T1000 (cell line): Measurements from ENCODE around the gene EHD1.

Experiments used
- DNase-seq: peaks from one replicate; lab custom pipeline; 2025; ENCODE audit warnings: mixed read lengths; lab: John Stamatoyannopoulos, UW

The EHD1 gene

DNA sequence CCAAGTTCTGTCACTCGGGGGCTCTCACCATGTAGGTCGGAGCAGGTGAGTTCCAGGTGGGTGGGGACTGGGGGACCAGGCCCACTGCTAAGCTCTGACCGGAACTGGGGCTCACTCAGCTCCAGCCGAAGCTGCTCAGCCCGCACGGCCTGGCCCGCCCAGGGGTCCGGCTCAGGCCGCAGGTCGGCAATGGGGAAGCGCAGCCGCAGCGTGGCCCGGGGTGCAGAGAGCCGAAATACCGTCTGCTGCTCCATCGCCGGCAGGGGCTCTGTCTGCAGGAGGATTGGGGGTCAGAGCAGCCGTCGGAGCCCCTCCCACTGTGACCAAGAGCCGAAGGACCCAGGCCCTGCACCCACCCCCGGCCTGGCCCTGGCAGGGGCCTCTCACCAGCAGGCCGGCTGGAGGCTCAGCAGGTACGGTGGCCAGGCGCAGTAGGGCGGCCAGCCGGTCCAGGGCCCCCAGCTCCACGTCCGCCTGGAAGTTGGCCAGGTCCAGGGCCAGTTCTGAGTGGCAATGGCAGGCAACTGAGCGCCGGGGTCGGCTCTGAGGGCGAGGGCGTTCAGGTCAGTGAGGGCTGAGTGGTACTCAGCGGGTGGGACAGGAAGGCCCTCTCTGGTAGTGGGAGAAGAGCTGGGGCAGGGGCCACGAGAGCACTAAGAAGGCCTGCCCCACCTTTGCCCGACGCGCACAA is 31.4 kb upstream of the EHD1 start:
- DNase-seq, result no peak

DNA sequence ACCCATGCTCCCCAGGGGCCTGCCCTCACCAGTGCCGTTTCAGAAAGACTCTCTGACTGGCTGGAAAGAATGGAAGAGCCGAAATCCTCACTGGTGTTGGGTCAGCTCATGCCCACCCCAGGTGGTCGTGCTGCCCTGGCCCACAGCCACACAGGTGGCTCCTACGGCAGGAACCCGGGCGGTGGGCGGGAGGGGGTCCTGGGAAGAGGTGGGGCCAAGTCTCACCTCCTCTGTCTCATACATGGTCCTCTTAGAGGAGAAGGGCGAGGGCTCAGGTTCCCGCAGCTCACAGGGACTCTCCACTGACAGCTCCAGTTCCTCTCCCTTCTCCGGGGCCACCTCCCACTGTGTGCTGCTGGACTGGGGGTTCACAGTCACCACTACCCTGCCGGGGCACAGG is 30.3 kb upstream of the EHD1 start:
- DNase-seq, result no peak

DNA sequence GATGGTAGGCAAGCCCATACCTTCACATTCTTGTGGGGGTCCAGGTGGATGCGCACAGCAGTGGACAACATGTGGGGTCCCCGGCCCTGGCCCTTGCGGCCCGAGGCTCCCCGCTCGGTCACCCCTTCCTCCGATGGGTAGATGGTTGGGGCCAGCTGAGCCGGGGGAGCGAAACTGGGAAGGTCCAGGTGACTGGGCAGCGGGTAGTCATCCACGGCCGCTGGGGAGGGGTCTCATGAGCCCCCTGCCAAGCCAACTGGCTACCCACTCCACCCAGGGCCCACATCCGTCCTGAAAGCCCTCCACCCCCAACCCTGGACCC is 27.9 kb upstream of the EHD1 start:
- no peak for DNase-seq

DNA sequence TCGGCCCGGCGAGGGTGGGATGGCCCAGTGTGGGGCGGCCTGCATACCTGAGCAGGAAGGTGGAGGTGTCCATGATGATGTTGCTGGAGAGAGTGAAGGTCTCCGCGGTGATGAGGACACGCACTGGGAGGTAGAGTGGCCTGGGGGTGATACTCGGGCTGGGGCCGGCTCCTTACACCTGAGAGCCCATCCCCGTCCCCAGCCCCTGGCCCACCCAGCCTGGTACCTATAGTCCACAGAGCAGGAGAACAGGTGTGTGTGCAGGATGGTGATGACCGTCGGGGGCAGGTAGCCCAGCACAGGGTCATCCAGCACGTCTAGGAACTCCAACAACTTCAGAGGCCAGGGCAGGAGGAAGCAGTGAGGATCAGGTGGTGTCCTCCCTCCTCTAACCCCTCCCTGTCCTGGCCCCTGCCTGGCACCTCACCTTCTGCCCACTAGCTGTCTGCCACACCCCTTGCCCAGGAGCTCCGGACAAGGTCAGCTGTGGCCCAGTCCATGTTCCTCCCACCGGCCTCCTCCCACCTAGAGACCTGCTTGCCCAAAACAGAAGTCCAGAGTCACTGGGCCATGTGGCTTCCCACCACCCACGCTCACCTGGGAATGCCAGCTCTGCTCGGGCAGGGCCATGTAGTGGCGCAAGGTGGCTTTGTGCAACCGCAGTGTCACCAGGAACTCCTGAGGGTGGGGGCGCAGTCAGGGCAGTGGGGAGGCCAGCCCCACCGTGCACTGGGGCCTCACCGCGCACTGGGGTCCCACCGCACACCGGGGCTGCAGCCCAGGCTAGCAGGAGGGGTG is 27.3 kb upstream of the EHD1 start:
- DNase-seq, result no peak

DNA sequence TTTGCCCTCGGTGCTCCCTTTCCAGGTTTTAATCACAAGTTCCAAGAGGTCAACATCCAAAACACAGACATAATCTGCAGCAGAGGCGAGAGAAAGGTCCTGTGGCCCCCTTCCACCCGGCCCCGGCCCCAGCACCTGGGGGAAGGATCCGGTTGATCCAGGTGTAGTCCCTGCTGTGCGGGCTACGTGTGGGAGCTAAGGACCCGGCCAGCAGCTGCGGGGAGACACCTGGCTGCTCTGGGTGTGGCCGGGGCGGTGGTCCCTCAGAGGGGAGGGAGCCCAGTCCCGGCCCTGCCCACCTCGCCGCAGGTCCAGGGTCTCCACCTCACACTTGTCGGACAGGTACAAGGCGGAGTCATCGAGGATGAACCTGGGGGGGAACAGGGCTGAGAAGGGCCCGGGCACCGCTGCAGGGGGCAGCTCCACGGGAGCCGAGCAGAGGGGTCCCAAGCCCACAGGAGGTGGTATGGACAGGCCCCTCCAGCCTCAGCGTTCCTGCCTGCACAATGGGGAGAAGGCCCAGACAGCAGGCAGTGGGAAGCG is 24.9 kb upstream of the EHD1 start:
- no peak for DNase-seq

DNA sequence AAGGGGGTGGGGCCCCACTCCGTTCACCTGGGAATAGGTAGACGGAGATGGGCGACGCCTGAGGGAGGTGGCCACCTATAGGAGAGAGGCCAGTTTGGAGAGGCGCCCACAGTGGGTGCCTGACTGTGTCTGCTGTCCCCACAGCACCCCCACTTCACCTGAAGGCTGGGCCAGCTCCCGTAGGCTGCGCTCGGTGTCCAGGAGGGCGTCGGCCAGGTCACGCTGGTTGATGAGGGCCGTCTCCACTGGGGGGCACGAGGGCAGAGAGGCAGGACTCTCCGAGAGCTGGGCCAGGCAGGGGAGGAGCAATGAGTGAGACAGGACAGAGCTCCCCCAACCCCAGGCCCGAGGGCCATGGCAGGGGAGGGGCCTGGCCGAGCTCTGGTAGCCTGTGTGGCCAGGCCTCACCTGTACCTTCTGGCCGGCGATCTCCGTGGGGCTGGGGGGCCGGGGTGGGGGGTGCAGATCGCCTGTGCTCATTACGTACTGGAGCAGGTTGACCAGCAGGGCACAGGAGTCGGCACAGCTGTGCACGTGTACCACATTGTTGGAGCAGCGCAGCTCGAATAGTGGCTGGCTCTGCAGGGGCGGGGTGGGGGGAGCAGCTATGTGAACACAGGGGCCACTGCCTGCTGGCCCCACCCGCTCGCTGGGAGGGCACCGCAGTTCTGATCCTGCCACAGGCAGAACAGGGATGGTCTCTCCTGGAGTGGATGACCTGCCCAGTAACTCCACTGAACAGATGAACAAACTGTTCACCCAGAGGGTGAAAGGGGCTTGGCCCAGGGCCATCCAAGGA is 23.9 kb upstream of the EHD1 start:
- no peak for DNase-seq

DNA sequence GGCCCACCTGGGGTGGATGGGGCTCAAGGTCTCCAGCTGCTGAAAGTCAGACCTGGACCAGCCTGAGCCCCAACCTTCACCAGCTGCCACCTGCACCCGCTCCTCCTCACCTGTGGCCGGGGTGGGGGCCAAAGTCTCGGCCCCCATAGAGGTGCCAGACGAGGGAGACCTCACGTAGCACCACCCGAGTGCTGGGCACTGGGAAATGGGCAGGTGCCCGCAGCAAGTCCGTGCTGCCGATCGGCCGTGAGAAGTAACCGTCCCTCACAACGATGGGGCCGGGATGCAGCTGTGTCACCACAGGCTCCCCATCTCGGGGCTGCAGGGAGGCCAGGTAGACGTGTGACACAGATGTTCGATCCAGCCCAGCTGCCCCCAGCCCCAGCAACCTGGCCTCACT is 22.4 kb upstream of the EHD1 start:
- DNase-seq, result no peak

DNA sequence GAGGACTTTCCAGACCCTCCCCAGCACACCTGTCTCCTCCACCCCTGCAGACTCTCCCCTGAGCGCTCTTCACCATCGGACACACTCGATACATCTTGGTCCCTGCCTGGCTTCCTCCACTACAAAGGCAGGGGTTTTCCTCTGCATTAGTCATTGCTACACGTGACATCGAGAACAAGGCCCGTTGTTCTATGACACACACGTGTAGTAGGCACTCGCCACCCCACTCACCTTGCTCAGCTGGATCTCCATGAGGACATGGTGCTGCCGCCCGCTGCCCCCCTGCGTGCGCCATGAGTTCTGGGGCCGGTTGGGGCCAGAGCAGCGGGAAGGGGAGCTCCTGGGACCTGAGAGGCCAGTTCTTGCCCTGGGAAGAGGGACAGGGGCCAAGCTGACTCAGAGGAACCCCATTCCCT is 21.9 kb upstream of the EHD1 start:
- no peak for DNase-seq

DNA sequence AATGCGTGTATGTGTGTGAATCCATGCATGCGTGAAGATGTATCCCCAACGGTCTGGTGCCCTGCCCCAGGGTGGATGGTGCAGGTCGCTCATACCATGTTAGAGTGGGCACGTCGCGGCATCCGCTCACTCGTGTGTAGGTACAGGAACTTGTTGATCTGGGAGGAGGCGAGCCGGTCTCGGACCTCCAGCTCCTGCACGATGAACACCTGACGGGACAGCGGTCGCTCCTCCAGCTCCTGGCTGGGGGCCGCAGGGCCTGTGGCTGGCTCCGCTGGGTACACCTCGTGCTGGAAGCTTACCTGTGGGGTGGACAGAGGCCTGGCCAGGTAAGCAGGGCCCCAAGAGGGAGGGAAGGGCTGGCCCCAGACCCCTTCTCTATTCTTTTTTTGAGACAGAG is 20.1 kb upstream of the EHD1 start:
- no peak for DNase-seq

DNA sequence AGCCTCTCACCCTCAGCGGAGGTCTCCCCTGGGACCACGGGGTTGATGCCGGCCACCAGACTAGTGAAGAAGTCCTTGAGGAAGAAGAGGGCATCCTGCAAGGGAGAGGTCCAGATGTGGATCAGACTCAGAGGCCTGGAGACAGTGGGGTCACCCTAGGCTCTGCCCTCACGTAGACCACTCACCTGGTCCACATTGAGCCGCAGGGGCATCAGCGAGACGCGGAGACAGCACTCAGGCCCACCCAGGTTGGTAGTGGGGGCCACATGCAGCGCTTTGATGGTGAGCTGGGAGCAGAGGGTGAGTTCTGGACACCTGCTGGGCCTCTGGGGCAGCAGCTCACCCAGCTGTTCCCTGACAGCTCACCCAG is 19.6 kb upstream of the EHD1 start:
- no peak for DNase-seq

DNA sequence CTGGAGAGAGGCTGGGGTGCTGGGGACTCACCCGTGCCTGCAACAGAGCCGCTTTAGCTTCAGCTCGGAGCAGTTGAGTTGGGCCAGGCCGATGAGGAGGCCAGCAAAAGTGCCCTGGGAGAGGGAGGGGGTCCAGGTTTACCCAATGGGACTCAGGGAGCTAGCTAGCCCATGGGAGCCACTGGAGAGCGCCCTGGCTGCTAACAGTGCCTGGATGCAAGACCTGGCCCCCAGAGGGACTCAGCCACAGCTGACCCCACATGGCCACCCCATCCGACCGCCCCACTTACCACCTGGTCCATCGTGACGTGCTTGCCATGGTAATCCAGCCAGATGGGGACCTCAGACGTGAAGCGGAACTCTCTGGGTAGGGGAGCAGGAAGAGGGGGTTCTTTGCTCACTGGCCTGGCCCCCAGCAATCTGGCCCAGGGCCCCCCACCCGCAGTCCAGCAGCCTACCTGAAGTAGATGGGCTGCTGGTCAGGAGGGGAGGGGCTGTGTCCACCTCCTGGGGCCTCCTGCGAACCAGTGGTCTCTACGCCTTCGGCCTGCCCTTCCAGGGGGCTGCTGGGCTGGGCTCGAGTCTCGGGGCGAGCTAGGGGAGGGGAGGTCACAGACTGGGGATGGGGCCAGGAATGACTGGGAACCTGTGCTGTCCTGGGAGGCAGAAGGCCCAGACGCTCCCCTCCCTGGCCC is 19.1 kb upstream of the EHD1 start:
- no peak for DNase-seq

DNA sequence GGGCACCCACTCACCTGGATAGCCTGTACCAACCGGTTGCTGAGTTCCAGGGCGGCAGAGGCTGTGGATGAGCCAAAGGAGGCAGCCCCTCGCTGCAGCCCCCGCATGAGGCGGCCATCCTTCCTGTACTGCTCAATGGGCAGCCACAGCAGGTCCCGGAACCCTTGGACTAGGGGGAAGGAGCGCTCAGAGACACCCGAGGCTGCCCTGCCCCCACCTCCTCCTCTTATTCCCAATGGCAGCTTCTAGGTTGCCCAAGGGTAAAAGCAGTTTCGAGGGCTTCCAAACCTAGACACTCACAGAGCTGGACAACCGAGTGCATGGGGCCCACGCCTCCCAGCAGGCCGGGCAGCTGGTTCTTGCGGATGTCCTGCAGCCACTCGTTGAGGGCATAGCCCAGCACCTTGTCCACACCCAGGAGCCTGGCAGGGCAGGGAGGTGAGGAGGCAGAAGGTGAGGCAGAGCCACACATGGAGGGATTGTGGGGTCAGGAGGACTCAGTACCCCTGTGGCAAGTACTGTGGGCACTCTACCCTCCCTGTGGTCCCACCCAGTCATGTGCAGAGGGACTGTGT is 18.1 kb upstream of the EHD1 start:
- no peak for DNase-seq

DNA sequence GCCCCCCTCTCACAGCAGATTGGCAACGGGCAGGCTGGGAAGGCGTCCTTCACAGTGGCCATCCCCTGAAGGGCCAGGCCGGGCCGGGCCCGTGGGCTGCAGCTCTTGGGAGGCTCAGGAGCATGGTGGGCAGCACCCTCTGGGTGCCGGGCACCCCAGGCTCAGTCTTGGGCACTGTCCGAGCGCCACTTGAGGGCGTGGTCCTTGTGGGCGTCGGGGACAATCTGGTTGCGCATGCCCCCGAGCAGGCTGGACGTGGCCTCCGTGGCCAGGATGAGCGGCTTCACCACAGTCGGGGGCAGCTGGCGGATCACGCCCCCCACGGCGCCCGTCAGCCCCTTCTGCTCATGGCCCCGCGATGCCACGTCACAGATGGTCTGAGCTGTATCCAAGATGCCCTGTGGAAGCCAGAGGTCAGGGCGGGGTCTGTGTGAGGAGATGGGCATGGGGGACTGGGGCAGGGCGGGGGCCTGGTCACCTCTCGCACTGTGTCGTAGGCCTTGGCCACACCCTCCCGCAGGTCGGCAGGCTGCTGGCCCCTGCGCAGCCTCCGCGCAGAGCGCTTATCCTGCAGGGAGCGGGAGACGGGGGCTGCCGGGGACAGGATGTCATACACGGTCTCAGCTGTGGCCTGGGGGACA is 16.5 kb upstream of the EHD1 start:
- DNase-seq, result no peak

DNA sequence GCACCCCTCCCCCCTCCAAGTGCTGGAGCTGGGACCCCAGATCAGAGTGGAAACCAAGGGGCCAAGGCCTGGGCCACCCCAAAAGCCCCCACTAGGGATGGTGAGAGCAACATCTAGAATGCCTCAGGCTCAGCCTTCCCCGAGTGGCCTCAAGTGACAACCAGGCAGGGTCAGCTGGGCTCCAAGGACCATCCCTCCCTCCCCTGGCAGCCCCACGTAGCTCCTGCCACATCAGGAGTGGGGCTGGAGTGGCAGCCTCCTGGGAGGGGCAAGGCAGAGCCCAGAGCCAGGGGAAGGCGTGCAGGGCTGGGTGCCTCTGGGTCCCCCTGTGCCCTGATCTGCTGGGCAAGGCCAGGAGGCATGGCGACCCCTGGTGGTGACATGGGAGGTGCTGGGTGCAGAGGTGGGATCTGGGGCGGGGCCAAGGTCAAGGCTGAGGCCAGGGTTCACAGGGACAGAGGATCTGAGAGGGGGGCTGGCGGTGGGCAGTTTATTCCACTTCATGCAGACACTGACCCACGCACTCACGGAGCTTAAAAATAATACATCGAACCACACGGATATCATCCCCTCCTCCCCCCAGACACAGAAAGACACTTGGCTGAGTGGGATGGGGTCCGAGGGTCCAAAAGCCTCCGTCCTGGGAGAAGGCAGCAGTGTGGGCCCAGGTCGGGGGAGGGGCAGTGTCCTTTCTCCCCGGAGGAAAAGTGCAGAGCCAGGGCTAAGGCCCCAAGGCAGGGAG is 15.8 kb upstream of the EHD1 start:
- peak; percentile 56 for DNase-seq

DNA sequence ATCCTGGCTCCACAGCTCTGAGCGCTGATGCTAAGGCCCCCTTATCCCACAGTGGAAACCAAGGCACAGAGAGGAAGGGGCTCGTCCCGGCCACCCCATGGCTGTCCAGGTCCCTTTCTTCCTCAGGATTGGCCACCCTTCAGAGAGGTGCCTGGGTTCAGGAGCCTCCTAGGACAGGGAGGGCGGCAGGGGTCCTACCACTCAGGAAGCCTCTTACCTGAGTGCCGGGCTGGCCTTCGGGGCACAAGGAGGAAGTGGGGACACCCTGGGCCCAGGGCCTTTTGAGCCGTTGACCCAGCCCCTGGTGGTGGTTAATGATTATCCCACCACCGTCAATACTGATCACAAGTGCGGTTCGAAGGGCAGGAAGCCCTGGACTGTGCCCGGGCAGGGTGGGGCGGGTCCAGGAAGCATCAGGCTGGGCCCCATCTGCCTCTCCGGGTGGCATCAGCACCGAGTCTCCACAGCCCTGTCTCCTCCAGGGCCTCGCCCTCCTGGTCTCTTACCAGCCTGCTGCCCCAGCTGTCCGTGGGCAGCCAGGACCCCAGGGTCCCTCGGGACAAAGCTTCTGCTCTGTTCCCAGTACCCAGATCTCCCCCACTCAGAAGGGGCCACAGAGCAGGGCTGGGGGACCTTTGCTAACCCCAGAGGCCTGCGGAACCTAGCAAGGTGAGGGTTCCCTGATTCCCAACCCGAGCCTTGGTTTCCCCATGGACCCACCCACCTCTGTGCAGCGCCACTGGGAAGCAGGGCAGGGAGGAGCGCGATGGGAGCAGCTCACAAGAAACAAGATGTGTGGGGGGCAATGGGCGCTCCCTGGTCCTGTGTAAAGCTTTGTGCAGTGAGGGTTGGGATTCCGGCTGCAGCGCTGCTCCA is 15.0 kb upstream of the EHD1 start:
- no peak for DNase-seq

DNA sequence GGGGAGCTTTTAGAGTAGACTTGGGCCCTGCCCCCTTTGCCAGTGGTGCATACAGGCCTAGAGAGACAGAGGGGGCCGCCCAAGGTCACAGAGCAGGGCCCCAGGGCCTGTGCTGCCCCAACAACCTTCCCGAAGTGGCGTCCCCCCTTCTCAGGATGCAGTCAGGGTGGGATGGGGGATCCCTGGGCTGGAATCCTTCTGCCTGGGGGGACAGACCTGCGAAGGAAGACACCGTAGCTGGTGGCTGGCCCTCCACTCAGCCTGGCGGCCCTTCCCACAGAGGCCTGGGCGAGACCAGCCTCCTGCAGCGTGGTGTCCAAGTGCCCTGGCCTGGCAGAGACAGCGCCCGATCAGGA is 14.4 kb upstream of the EHD1 start:
- DNase-seq, result no peak

DNA sequence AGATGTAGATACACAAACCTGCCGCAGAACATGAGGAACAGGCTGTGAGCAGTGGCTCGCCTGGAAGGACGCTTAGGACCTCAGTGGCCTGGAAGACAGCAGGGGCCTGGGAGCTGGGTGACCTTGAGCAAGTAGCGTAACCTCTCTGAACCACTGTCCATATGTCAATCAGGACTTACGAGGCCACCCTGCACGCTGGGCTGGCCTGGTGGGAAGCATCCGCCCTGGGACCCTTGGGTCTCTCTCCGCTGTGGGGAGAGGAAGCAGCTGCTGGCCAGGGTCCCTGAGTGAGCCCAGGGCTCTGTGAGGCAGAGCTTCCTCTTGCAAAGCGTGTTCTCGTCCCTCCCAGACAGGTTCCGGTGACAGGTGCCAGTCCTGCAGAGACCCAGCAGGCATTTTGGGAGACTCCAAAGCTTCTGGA is 14.0 kb upstream of the EHD1 start:
- DNase-seq, result no peak

DNA sequence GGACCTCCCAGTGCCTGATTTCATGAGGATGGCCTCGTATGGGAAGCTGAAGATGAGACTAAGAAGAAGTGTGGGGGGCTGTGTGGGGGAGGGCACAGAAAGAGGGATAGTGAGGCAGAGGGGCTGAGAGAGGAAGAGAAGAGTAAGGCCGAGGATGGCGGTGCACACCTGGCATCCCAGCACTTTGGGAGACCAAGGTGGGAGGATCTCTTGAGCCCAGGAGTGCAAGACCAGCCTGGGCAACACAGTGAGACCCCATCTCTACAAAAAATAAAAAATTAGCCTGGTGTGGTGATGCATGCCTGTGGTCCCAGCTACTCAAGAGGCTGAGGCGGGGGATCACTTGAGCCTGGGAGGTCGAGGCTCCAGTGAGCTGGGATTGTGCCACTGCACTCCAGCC is 13.5 kb upstream of the EHD1 start:
- no peak for DNase-seq

DNA sequence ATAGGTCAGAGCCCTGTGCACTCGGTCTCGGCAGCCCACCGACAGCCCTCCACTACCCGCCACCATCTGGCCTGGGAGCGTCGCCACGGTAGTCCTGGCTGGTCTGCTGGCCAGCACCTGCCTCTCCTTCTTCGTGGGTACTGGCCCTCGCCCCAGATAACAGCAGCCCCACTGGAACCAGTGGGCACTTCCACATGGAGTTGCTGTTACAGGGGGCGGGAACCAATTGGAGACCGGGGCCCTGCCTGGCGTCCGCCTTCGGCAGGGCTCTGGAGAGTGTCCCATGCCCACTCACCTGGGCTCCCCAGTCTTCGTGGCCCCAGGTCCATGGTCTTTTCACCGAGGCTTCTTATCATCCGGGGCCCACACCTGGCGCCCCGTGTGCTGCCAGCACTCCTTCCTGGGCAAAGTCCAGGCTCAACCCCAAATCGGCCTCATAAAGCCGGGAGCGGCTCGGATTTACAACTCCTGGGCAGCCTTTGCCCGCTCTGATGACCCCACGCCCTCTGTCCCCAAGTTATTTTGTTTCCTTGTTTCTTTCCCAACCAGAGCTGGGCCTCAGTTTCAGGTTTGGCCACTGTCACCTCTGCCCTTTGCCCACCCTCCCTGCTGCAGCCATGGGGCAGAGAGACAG is 12.9 kb upstream of the EHD1 start:
- DNase-seq, result no peak
